ENCODE data around the gene CCT6B.
"Not testable (repeated sequence)": the region's sequence is repeated elsewhere in the genome, so short reads cannot be mapped to it uniquely, and the experiment has no call there.

CCT6B gene

GRCh38 chr17:34961093-34961911 is at the start of gene CCT6B, which contains the start of gene ZNF830:
CCT6B (minus strand) TSS chr17:34961460; CDS start chr17:34961393, 67 bp downstream.
ZNF830 (plus strand) TSS chr17:34961540; CDS start chr17:34961567, 27 bp downstream.
- peak; percentile 77 to 88 (median 86) for DNase-seq (ENCODE audit: low read depth in 3 of 3)

GRCh38 chr17:35010093-35010492 is 48.8 kb upstream of the CCT6B start:
- DNase-seq (ENCODE audit: low read depth in 3 of 3): no peak

- no peak for DNase-seq (ENCODE audit: low read depth in 3 of 3)
Measured at GRCh38 chr17:35006961-35007360, 45.7 kb upstream of the CCT6B start.

GRCh38 chr17:35006345-35006744 is 45.1 kb upstream of the CCT6B start:
- DNase-seq (ENCODE audit: low read depth in 3 of 3): no peak

GRCh38 chr17:35003778-35004177 is 42.5 kb upstream of the CCT6B start:
- DNase-seq (ENCODE audit: low read depth in 3 of 3): no peak

GRCh38 chr17:35002876-35003551 is 41.8 kb upstream of the CCT6B start:
- DNase-seq (ENCODE audit: low read depth in 3 of 3): no peak

GRCh38 chr17:35001549-35001948 is 40.3 kb upstream of the CCT6B start:
- no peak for DNase-seq (ENCODE audit: low read depth in 3 of 3)

GRCh38 chr17:35000965-35001364 is 39.7 kb upstream of the CCT6B start:
- not testable (repeated sequence) for DNase-seq (ENCODE audit: low read depth in 3 of 3)

GRCh38 chr17:34999456-34999855 is 38.2 kb upstream of the CCT6B start:
- no peak for DNase-seq (ENCODE audit: low read depth in 3 of 3)

GRCh38 chr17:34998205-34998604 is 36.9 kb upstream of the CCT6B start:
- peak; percentile 55 to 73 (median 67) for DNase-seq (ENCODE audit: low read depth in 3 of 3)

GRCh38 chr17:34997355-34997862 is 36.1 kb upstream of the CCT6B start:
- no peak for DNase-seq (ENCODE audit: low read depth in 3 of 3)

GRCh38 chr17:34996422-34997285 is 35.4 kb upstream of the CCT6B start:
- no peak for DNase-seq (ENCODE audit: low read depth in 3 of 3)

GRCh38 chr17:34993031-34993430 is 31.8 kb upstream of the CCT6B start:
- no peak for DNase-seq (ENCODE audit: low read depth in 3 of 3)

- no peak for DNase-seq (ENCODE audit: low read depth in 3 of 3)
Measured at GRCh38 chr17:34991606-34992005, 30.3 kb upstream of the CCT6B start.

- no peak for DNase-seq (ENCODE audit: low read depth in 3 of 3)
Measured at GRCh38 chr17:34990921-34991365, 29.7 kb upstream of the CCT6B start.

- DNase-seq (ENCODE audit: low read depth in 3 of 3): no peak
Measured at GRCh38 chr17:34989473-34989872, 28.2 kb upstream of the CCT6B start.

GRCh38 chr17:34988644-34989043 is 27.4 kb upstream of the CCT6B start:
- no peak for DNase-seq (ENCODE audit: low read depth in 3 of 3)

GRCh38 chr17:34987232-34987631 is 26.0 kb upstream of the CCT6B start:
- DNase-seq (ENCODE audit: low read depth in 3 of 3): no peak

- DNase-seq (ENCODE audit: low read depth in 3 of 3): no peak
Measured at GRCh38 chr17:34981538-34982241, 20.4 kb upstream of the CCT6B start.

GRCh38 chr17:34980681-34981537 is 19.6 kb upstream of the CCT6B start:
- DNase-seq (ENCODE audit: low read depth in 3 of 3): peak in 2 of 3 experiments; percentile 61 to 69
